ENCODE data around the gene DLAT.

- TF ChIP-seq CTCF (IDR thresholded peaks at IDR 0.05) (no peak), EZH2 (IDR thresholded peaks at IDR 0.05) (no peak), EZH2phosphoT487 (IDR thresholded peaks at IDR 0.05) (no peak)
Measured at GRCh38 chr11:112017538-112017937, 7.7 kb upstream of the DLAT start.
